Heart right ventricle (tissue), 16 donors: Measurements from ENCODE around the gene MACROH2A1. TPM values are rescaled to one million over a fixed set of nuclear protein-coding genes. Genes with fewer than 3 reads are reported as not detected.

ENCODE experiments used
- ATAC-seq, 8 donors: fragments of 200-7000 bp; cut with Tn5 transposase; one replicate each; pipeline ENCODE4 v1.9.1; 2020; ENCODE audit warnings: mild to moderate bottlenecking in 8 of 8, moderate library complexity in 8 of 8, moderate number of reproducible peaks in 1 of 8
- DNase-seq, 2 donors: peaks; one replicate each; pipeline ENCODE4 v3.0.0-alpha.2; 2020
- H3K27ac ChIP-seq, 10 donors: fragments of 200-600 bp; sonication (generic) in 2 of 10; one replicate each; pipeline versions ENCODE4 v1.5.0 to v1.8.0; 2020 to 2022; ENCODE audit warnings: mild to moderate bottlenecking in 3 of 10
- H3K27me3 ChIP-seq, 7 donors: fragments of 200-600 bp; one replicate each; pipeline ENCODE4 v1.8.0; 2021 to 2022; ENCODE audit warnings: mild to moderate bottlenecking in 2 of 7
- H3K36me3 ChIP-seq, 9 donors: fragments of 200-600 bp; sonication (generic) in 1 of 9; one replicate each; pipeline versions ENCODE4 v1.5.0 to v1.8.0; 2020 to 2022; ENCODE audit warnings: mild to moderate bottlenecking in 2 of 9
- H3K4me1 ChIP-seq, 9 donors: fragments of 200-600 bp; sonication (generic) in 1 of 9; one replicate each; pipeline versions ENCODE4 v1.5.0 to v1.8.0; 2020 to 2022; ENCODE audit warnings: mild to moderate bottlenecking in 4 of 9
- H3K4me3 ChIP-seq, 10 donors: fragments of 200-600 bp; sonication (generic) in 2 of 10; one replicate each; pipeline versions ENCODE4 v1.5.0 to v1.8.0; 2020 to 2022; ENCODE audit warnings: mild to moderate bottlenecking in 7 of 10, moderate library complexity in 2 of 10
- H3K9me3 ChIP-seq, 11 donors: fragments of 200-600 bp in 10 of 11; sonication (generic) in 2 of 11; one replicate each; pipeline versions ENCODE4 v1.5.0 to v1.8.0; 2013 to 2022; ENCODE audit warnings: mild to moderate bottlenecking in 2 of 11, control low read depth in 1 of 11, moderate library complexity in 1 of 11
- CTCF ChIP-seq, 9 donors: fragments of 200-600 bp; sonication (generic) in 2 of 9; IDR thresholded peaks; one replicate each; pipeline versions ENCODE4 v1.5.0 to v1.8.0; 2021 to 2022; ENCODE audit warnings: antibody characterized with exemption in 9 of 9, mild to moderate bottlenecking in 5 of 9, moderate library complexity in 1 of 9
- WGBS, 2 donors: extraction: QIAGEN DNeasy Blood & Tissue Kit; methylation state at CpG; one replicate each; pipeline ENCODE4 v1.1.7; 2013; ENCODE audit warnings: inconsistent platforms in 1 of 2; 5-methylcytosine and 5-hydroxymethylcytosine counted together
- intact Hi-C, 10 donors: fragments of 100-400 bp; cut with DNase I; formaldehyde crosslinking; loops; one replicate each; pipeline versions ENCODE4 v1.11.1 to v1.14.2; 2022
- polyA plus RNA-seq, 2 donors: library from polyadenylated mRNA; stranded (reverse); fragments of 200-250 nt; gene quantifications; one replicate each; pipeline ENCODE4 v1.2.3, GENCODE V29; 2013
- total RNA-seq, 10 donors: library from RNA; stranded (reverse); fragmentation: NEBNext Ultra II Directional in 3 of 10; extraction: Animal tissue kit (Norgen Biotek cat#: 25700) in 3 of 10; gene quantifications; one replicate each; pipeline versions ENCODE4 v1.2.1 to v1.2.4, GENCODE V29; 2021 to 2023
- donor health status: Arrhythmogenic right ventricular cardiomyopathy.
- donor health status: ischemic (EF 13 %, LVEDD 7.1; RV severe dilation, severe dysfunction).
- donor health status: healthy with polysubstance abuse.
- donor health status: DM: no; HTN: yes; CAD: no.
- donor health status: DM: no; HTN: no; CAD: no.
- donor health status: ischemic (EF 25% LVEDD 6.9; RV normal size, moderate dysfunction).
- donor health status: ischemic (EF 25% LVEDD 5.7; RV mildly dilated, moderate dysfunction).
- donor health status: healthy.
- donor health status: DM: yes; HTN: yes; CAD: no.
- donor health status: Ischemic cardiomyopathy.
- donor health status: ischemic (EF 35%, LVEDD 5.7; RV mildly dilated, moderate dysfunction).
- donor health status: nonischemic (EF 11% LVEDD 7.7; RV severe dilation, severe dysfunction).
- donor health status: DM: yes; HTN: yes; CAD: no.
- donor health status: PGD.
- donor health status: ischemic (EF 29% LVEDD 5.4; RV normal size, mild dysfunction).
- donor health status: nonischemic (EF 23%, LVEDD 6.1; RV moderate dilation, normal function).

Gene MACROH2A1
- total and polyA plus RNA-seq, 12 donors = 80.0 to 152 (median 101) TPM

GRCh38 chr5:135356522-135357318 is 42.3 kb downstream of the MACROH2A1 start:
- Histone ChIP-seq H3K9me3 (no peaks in the 10 kb centered on the region), H3K4me3 (no peak overlapping the region), H3K36me3 (peaks cover 0 to 99% (median 10%) of the 10 kb centered on the region in 9 donors), H3K27ac (peak overlapping the region; percentile 4 to 72 (median 58)), H3K27me3 (no peaks in the 10 kb centered on the region), H3K4me1 (peaks cover 18 to 54% (median 49%) of the 10 kb centered on the region in 9 donors)
- WGBS, 2 donors = 9 to 12% methylated on average over 6 of the region's 6 CpGs
- peak; percentile 81 to 83 for DNase-seq
- peak; percentile 94 to 97 (median 96) for ATAC-seq
- no peak for TF ChIP-seq CTCF (IDR thresholded peaks at IDR 0.05)
- intact Hi-C loops = loop anchor here in 3 of 10 donors (2.0 to 5.0 kb wide), 2 partner anchors 42 to 71 kb away; partner anchors contain the start of gene MACROH2A1 (in 2 of the 3)

DNA sequence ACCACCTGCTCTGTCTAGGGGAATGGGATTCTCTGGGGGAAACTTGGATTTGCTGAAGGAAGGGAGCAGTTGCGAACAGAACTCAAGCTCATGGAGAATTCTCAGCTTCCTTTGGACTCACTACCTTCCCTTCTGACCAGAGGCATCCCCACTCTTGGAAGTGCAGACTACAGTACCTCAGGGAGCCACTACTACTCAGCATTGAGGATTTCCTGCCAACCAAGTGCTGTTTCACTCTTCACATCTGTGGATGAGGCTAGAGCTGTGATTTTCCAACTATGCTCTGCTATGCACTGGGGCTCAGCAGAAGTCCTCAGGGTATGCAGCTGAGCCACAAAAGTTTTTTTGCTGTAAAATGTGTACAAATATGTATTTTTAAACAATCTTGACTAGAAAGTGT is 43.9 kb downstream of the MACROH2A1 start:
- no peaks in the 10 kb centered on the region for H3K27me3 ChIP-seq
- no peak for TF ChIP-seq CTCF (IDR thresholded peaks at IDR 0.05)
- peaks cover 0 to 100% (median 17%) of the 10 kb centered on the region in 9 donors for H3K36me3 ChIP-seq
- peaks cover 18 to 54% (median 49%) of the 10 kb centered on the region in 9 donors for H3K4me1 ChIP-seq
- no peak for DNase-seq
- 83 to 89% methylated on average over 1 of the region's 1 CpG for WGBS, 2 donors
- intact Hi-C loops = loop anchor here in 2 of 10 donors (5.0 kb wide), 1 partner anchor 72 kb away; no protein-coding TSS in a partner anchor
- H3K4me3 ChIP-seq = no peak overlapping the region
- H3K27ac ChIP-seq = no peak overlapping the region
- ATAC-seq = peak in 3 of 8 donors; percentile 27 to 45 (median 38)
- H3K9me3 ChIP-seq = no peaks in the 10 kb centered on the region

DNA sequence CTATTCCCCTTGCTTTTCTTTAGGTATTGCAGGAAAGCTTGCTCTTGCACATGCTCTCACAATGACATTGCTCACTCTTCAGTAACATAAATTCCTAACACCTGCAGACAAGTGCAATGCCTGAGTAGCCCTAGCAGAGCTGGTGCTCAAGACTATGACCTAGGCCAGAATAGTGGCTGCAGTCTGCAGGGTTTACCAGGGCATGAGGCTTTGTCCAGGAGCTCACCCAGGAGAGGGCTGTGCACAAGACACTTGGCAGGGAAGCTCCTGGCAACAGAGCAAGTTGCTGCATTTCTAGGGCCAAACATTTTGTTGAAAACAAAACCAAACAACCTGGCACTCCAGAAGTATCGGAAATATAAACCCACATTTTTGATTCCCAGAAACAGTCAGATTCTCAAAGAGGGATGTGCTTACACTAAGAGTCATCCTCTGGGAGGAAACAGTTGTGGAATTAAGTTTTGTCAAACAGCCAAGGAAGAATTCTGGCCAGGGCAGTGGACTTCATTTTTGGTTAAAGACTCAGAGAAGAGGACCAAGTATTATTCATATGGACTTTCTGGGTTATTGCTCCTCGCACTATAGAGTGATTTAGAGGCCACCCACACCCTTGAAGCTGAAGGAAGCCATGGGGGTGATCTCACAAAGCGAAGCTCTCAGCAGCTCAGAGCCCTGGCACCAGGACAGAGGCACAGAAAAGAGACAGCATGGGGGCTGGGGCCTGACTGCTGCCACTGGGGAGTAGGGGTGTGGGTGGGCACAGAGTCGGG is 44.9 kb downstream of the MACROH2A1 start:
- Histone ChIP-seq H3K4me1 (peaks cover 18 to 54% (median 51%) of the 10 kb centered on the region in 9 donors), H3K27me3 (no peaks in the 10 kb centered on the region), H3K4me3 (no peak overlapping the region), H3K27ac (peak overlapping the region in 2 of 10 donors; percentile 7 to 53), H3K36me3 (peaks cover 0 to 100% (median 11%) of the 10 kb centered on the region in 9 donors), H3K9me3 (no peaks in the 10 kb centered on the region)
- 42 to 46% methylated on average over 4 of the region's 4 CpGs for WGBS, 2 donors
- no peak for TF ChIP-seq CTCF (IDR thresholded peaks at IDR 0.05)
- no peak for DNase-seq
- peak in 1 of 8 donors; percentile 6 for ATAC-seq
- intact Hi-C loops = no loop called here

GRCh38 chr5:135350536-135350935 is 48.5 kb downstream of the MACROH2A1 start:
- Histone ChIP-seq H3K36me3 (peaks cover 0 to 99% (median 7%) of the 10 kb centered on the region in 9 donors), H3K9me3 (no peaks in the 10 kb centered on the region), H3K4me3 (no peak overlapping the region), H3K27me3 (no peaks in the 10 kb centered on the region), H3K4me1 (peaks cover under 1 to 29% (median 24%) of the 10 kb centered on the region in 9 donors), H3K27ac (no peak overlapping the region)
- intact Hi-C loops = no loop called here
- 49 to 71% methylated on average over 10 of the region's 10 CpGs for WGBS, 2 donors
- peak in 2 of 8 donors; percentile 29 to 46 for ATAC-seq
- no peak for TF ChIP-seq CTCF (IDR thresholded peaks at IDR 0.05)
- DNase-seq = no peak
